HepG2 (cell line): Measurements from ENCODE around the gene PLEKHG4. TPM values are rescaled to one million over a fixed set of nuclear protein-coding genes. Genes with fewer than 3 reads are reported as not detected.

ENCODE experiments used
- BRD4 ChIP-seq: sonication (generic); formaldehyde crosslinking; IDR thresholded peaks from 2 replicates; pipeline ENCODE4 v1.4.0; 2020; ENCODE audit warnings: missing genetic modification reagents
- CHD4 ChIP-seq: fragments of 200-600 bp; sonication (generic); IDR thresholded peaks from 2 replicates; pipeline ENCODE4 v1.7.0; 2017; ENCODE audit warnings: mild to moderate bottlenecking, low read length, borderline replicate concordance
- EEA1 ChIP-seq: sonication (generic); formaldehyde crosslinking; IDR thresholded peaks from 2 replicates; pipeline ENCODE4 v1.5.1; 2020; ENCODE audit warnings: mild to moderate bottlenecking, missing genetic modification reagents, borderline replicate concordance
- ELF3 ChIP-seq: IDR thresholded peaks from 2 replicates; pipeline ENCODE4 v1.6.1; 2016; ENCODE audit warnings: missing genetic modification reagents, missing compliant biosample characterization
- FOXA3 ChIP-seq: IDR thresholded peaks from 2 replicates; pipeline ENCODE4 v1.6.1; 2016; ENCODE audit warnings: missing genetic modification reagents, missing compliant biosample characterization
- GZF1 ChIP-seq: sonication (generic); formaldehyde crosslinking; IDR thresholded peaks from 2 replicates; pipeline ENCODE4 v1.5.1; 2020; ENCODE audit warnings: mild to moderate bottlenecking, missing genetic modification reagents
- MLLT10 ChIP-seq: sonication (generic); formaldehyde crosslinking; IDR thresholded peaks from 2 replicates; pipeline ENCODE4 v1.4.0; 2020; ENCODE audit warnings: missing genetic modification reagents
- NAIF1 ChIP-seq: sonication (generic); formaldehyde crosslinking; IDR thresholded peaks from 2 replicates; pipeline ENCODE4 v1.5.0; 2020; ENCODE audit warnings: mild to moderate bottlenecking, missing genetic modification reagents, borderline replicate concordance
- NCOA2 ChIP-seq: sonication (generic); formaldehyde crosslinking; IDR thresholded peaks from 2 replicates; pipeline ENCODE4 v1.8.0; 2022; ENCODE audit warnings: inconsistent platforms
- NR2C2 ChIP-seq: sonication (generic); formaldehyde crosslinking; IDR thresholded peaks from 2 replicates; pipeline ENCODE4 v1.4.0; 2020; ENCODE audit warnings: missing genetic modification reagents, mild to moderate bottlenecking, moderate library complexity, borderline replicate concordance
- U2AF2 ChIP-seq: fragments of 200-400 bp; formaldehyde crosslinking; IDR thresholded peaks from 2 replicates; pipeline ENCODE4 v1.6.1; 2017; ENCODE audit warnings: low read depth, mild to moderate bottlenecking, low read length
- ZNF30 ChIP-seq: sonication (generic); formaldehyde crosslinking; IDR thresholded peaks from 2 replicates; pipeline ENCODE4 v1.5.0; 2020; ENCODE audit warnings: mild to moderate bottlenecking, missing genetic modification reagents
- ZNF546 ChIP-seq: sonication (generic); formaldehyde crosslinking; conservative IDR thresholded peaks from 2 replicates; pipeline ENCODE4 v1.8.1; 2023; ENCODE audit warnings: mild to moderate bottlenecking, missing genetic modification reagents
- ZNF687 ChIP-seq: sonication (generic); formaldehyde crosslinking; IDR thresholded peaks from 2 replicates; pipeline ENCODE4 v1.5.1; 2020; ENCODE audit warnings: mild to moderate bottlenecking, missing genetic modification reagents, moderate library complexity
- ZNF772 ChIP-seq: sonication (generic); formaldehyde crosslinking; IDR thresholded peaks from 2 replicates; pipeline ENCODE4 v1.5.0; 2020; ENCODE audit warnings: mild to moderate bottlenecking, missing genetic modification reagents
- polyA plus RNA-seq, 8 experiments: library from polyadenylated mRNA; depleted of rRNA in 3 of 8; stranded (reverse) in 7 of 8; unstranded in 1 of 8; fragments of >200 nt; fragmentation: Illumina TruSeq in 4 of 8; extraction: Trizol in 4 of 8; gene quantifications; 2 replicates each; pipeline versions ENCODE4 v1.2.1 to v1.2.3, GENCODE V29; 2011 to 2016; ENCODE audit warnings: low read depth in 4 of 8, missing spikeins in 1 of 8, mixed read lengths in 1 of 8; ENCODE audit not compliant: insufficient read depth in 1 of 8
- total RNA-seq, 5 experiments: library from RNA; depleted of rRNA; stranded (reverse); fragments of >200 nt; fragmentation: Illumina TruSeq; extraction: Trizol; gene quantifications; 2 replicates each; pipeline ENCODE4 v1.2.3, GENCODE V29; 2016; ENCODE audit warnings: low read depth in 1 of 5
- TF ChIP-seq, protein P1 (sequence below): sonication (generic); formaldehyde crosslinking; IDR thresholded peaks from 2 replicates; pipeline ENCODE4 v1.4.0; 2020; ENCODE audit warnings: missing genetic modification reagents, mild to moderate bottlenecking, borderline replicate concordance
- TF ChIP-seq, protein P2 (sequence below): sonication (generic); formaldehyde crosslinking; IDR thresholded peaks from 2 replicates; pipeline ENCODE4 v1.4.0; 2020; ENCODE audit warnings: missing genetic modification reagents, borderline replicate concordance
- TF ChIP-seq, protein P3 (sequence below), 2 experiments: IDR thresholded peaks; 2 replicates each; pipeline ENCODE4 v1.6.1; 2011 to 2012; ENCODE audit warnings: low read length in 2 of 2, borderline replicate concordance in 1 of 2, low read depth in 1 of 2, mild to moderate bottlenecking in 1 of 2, moderate library complexity in 1 of 2

Gene PLEKHG4
- total and polyA plus RNA-seq, 2 of the 13 experiments (the other 11 are each of a cell fraction or from before 2014, with no cell fraction given), result 7.1 to 13.6 TPM

GRCh38 chr16:67278773-67279295 lies 498 bp upstream of the PLEKHG4 start (continued):
- TF ChIP-seq ZNF687 (CRISPR knock-in tag) (peak; percentile 95), ZNF772 (no peak; the same call in 1 of the 2 replicates), U2AF2 (no peak), ELF3 (CRISPR knock-in tag) (0 out of 2 replicates have a peak, but pooled peaks have one; percentile 25), NAIF1 (CRISPR knock-in tag) (no peak), ZNF546 (CRISPR knock-in tag) (peak; percentile 62; the same call in 1 of the 2 replicates), GZF1 (no peak), EEA1 (CRISPR knock-in tag) (no peak; the same call in 1 of the 2 replicates), BRD4 (CRISPR knock-in tag) (0 out of 2 replicates have a peak, but pooled peaks have one; percentile 47), CHD4 (no peak), FOXA3 (no peak; the same call in 1 of the 2 replicates), MLLT10 (CRISPR knock-in tag) (no peak), NR2C2 (CRISPR knock-in tag) (no peak), ZNF30 (CRISPR knock-in tag) (no peak), NCOA2 (no peak; the same call in 1 of the 2 replicates)
- TF ChIP-seq, protein P1, sequence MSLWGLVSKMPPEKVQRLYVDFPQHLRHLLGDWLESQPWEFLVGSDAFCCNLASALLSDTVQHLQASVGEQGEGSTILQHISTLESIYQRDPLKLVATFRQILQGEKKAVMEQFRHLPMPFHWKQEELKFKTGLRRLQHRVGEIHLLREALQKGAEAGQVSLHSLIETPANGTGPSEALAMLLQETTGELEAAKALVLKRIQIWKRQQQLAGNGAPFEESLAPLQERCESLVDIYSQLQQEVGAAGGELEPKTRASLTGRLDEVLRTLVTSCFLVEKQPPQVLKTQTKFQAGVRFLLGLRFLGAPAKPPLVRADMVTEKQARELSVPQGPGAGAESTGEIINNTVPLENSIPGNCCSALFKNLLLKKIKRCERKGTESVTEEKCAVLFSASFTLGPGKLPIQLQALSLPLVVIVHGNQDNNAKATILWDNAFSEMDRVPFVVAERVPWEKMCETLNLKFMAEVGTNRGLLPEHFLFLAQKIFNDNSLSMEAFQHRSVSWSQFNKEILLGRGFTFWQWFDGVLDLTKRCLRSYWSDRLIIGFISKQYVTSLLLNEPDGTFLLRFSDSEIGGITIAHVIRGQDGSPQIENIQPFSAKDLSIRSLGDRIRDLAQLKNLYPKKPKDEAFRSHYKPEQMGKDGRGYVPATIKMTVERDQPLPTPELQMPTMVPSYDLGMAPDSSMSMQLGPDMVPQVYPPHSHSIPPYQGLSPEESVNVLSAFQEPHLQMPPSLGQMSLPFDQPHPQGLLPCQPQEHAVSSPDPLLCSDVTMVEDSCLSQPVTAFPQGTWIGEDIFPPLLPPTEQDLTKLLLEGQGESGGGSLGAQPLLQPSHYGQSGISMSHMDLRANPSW (CRISPR knock-in tag), result no peak
- TF ChIP-seq, protein P2, sequence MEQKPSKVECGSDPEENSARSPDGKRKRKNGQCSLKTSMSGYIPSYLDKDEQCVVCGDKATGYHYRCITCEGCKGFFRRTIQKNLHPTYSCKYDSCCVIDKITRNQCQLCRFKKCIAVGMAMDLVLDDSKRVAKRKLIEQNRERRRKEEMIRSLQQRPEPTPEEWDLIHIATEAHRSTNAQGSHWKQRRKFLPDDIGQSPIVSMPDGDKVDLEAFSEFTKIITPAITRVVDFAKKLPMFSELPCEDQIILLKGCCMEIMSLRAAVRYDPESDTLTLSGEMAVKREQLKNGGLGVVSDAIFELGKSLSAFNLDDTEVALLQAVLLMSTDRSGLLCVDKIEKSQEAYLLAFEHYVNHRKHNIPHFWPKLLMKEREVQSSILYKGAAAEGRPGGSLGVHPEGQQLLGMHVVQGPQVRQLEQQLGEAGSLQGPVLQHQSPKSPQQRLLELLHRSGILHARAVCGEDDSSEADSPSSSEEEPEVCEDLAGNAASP (CRISPR knock-in tag), result no peak
- TF ChIP-seq, protein P3, sequence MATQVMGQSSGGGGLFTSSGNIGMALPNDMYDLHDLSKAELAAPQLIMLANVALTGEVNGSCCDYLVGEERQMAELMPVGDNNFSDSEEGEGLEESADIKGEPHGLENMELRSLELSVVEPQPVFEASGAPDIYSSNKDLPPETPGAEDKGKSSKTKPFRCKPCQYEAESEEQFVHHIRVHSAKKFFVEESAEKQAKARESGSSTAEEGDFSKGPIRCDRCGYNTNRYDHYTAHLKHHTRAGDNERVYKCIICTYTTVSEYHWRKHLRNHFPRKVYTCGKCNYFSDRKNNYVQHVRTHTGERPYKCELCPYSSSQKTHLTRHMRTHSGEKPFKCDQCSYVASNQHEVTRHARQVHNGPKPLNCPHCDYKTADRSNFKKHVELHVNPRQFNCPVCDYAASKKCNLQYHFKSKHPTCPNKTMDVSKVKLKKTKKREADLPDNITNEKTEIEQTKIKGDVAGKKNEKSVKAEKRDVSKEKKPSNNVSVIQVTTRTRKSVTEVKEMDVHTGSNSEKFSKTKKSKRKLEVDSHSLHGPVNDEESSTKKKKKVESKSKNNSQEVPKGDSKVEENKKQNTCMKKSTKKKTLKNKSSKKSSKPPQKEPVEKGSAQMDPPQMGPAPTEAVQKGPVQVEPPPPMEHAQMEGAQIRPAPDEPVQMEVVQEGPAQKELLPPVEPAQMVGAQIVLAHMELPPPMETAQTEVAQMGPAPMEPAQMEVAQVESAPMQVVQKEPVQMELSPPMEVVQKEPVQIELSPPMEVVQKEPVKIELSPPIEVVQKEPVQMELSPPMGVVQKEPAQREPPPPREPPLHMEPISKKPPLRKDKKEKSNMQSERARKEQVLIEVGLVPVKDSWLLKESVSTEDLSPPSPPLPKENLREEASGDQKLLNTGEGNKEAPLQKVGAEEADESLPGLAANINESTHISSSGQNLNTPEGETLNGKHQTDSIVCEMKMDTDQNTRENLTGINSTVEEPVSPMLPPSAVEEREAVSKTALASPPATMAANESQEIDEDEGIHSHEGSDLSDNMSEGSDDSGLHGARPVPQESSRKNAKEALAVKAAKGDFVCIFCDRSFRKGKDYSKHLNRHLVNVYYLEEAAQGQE (IDR thresholded peaks at IDR 0.05; ENCODE audit: borderline replicate concordance in 1 of 2, low read depth in 1 of 2, low read length in 2 of 2), result no peak
